GM18858 (cell line): Measurements from ENCODE around the gene PSMF1.
"Not testable (repeated sequence)": the region's sequence is repeated elsewhere in the genome, so short reads cannot be mapped to it uniquely, and the experiment has no call there.

Experiments
- ATAC-seq: cut with Tn5 transposase; IDR thresholded peaks from one replicate; pipeline ENCODE4 v1.9.1; 2021; ENCODE audit not compliant: unreplicated experiment

Gene PSMF1

DNA sequence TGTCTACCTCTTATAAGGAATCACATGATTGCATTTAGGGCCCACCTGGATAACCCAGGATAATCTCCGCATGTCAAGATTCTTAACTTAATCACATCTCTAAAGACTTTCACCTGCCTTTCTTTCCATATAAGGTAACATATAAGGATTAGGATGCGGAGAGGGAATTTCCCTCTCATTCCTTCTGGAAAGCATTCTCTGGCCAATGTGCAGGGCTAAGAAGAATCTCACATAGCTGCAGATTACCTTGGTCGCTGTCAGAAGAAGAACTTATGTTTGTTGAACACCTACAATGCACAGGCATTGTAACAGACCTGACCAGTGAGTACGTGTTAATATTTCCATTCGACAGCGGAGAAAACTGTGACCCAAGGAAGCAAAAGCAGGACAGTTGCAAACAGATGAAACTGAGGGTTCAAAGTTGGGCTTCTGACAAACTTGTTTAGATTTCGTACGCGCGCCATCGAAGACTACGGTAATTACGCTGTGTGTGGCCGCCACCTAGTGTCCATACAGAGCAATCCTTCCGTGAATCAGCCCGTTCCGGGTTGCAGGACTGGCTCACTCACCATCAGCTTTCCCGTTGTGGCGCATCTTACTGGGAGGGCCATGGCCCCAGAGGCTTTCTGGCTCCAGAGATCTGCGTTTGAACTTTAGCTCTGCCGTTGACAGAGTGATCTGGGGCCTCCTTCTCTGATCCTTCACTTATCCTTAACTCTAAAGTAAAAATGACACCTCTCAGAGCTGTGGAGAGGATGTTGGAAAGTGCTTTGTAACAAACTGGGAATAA, 94.4 kb downstream of the PSMF1 start:
- no peak for ATAC-seq

DNA sequence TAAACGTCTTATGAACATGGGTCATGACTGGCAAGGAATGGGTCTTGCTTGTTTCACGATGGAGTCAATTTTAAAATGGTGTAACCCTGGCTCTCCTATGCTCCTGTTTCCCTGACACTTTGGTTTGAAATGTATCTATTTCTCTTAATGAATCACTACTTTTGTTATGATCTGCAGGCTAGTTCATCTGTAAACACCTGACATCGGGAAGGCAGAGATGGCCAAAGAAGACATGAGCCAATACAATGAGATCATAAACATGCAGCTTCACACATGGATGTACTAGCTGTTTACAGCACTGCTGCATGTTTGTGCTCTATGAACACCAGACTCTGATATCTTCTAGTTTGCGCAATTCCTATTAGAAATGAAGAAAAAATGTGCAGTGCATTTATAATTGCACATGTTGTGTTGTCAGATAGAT, 96.4 kb downstream of the PSMF1 start:
- ATAC-seq, result no peak

DNA sequence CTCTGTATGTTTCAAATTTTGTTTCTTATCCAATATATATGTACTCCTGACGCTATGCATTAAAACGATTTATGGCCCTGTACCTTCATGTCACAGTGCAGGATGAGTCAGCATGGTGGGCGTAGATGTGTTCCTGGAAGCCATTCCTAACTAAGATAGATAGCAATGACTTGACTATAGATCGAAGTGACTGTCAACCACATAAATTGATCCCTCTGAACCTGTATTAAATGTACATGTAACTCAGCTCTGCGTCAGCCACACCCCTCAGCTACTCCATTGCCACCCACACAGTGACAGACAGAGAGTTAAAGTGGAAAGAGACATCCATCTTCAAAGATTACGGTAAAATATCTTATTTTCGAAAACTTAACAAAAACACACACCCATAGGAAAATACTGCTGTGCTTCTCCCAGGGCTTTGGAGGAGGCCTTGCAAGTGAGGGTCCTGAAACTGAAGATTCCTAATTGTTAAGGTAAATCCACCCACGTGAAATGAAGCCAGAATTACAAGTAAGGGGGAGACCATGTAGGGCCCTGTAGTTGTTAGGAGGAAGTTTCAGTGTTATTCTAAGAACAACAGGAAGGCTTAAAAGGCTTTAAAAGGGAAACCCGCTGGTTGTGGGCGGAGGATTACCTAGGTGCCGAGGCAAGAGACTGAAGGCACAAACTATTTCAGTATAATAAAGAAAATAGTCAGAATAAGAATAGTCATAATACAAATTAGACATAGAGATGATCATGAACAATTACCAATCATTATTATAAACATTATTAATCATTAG, 97.2 kb downstream of the PSMF1 start:
- no peak for ATAC-seq

DNA sequence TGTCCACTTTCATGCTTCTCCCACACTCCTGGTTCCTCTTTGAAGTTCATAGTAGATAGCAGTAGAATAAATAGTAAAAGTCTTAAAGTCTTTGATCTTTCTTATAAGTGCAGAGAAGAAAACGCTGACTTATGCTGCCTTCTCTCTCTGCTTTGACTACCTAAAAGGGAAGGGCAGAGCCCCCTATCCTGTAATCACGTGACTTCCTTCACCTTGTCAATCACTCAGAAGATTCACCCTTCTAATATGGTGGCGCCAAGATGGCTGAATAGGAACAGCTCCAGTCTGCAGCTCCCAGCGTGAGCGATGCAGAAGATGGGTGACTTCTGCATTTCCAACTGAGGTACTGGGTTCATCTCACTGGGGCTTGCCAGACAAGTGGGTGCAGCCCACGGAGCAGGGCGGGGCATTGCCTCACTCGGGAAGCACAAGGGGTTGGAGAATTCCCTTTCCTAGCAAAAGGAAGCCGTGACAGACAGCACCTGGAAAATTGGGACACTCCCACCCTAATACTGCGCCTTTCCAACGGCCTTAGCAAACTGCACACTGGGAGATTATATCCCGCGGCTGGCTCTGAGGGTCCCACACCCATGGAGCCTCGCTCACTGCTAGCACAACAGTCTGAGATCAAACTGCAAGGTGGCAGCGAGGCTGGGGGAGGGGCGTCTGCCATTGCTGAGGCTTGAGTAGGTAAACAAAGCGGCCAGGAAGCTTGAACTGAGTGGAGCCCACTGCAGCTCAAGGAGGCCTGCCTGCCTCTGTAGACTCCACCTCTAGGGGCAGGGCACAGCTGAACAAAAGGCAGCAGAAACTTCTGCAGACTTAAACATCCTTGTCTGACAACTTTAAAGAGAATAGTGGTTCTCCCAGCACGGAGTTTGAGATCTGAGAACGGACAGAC, 98.4 kb downstream of the PSMF1 start:
- ATAC-seq, result not testable (repeated sequence)
